Uterus (tissue), 2 donors: ENCODE data around the gene CGRRF1.

Experiments used
- CTCF ChIP-seq, 4 experiments: fragments of 200-600 bp in 2 of 4; fragments of 450-650 bp in 2 of 4; sonication (generic) in 2 of 4; IDR thresholded peaks; one replicate each; pipeline ENCODE4 v1.5.1; 2016 to 2019; ENCODE audit warnings: antibody characterized with exemption in 4 of 4, mild to moderate bottlenecking in 2 of 4, moderate library complexity in 1 of 4
- POLR2A ChIP-seq, 2 donors: fragments of 450-650 bp; IDR thresholded peaks; one replicate each; pipeline ENCODE4 v1.6.1; 2016; ENCODE audit warnings: antibody characterized with exemption in 2 of 2, mild to moderate bottlenecking in 1 of 2, moderate library complexity in 1 of 2

GRCh38 chr14:54480830-54481562, 28.7 kb upstream of the CGRRF1 start:
- TF ChIP-seq CTCF (IDR thresholded peaks at IDR 0.05) (no peak), POLR2A (IDR thresholded peaks at IDR 0.05) (no peak)
